ENCODE results near the gene ATP11B. TPM values are rescaled to one million over a fixed set of nuclear protein-coding genes. Genes with fewer than 3 reads are reported as not detected.

Gene ATP11B
- total and polyA plus RNA-seq, 9 of the 15 experiments (the other 6 are each of a cell fraction or from before 2014, with no cell fraction given): 11.9 to 68.7 (median 41.8) TPM

DNA sequence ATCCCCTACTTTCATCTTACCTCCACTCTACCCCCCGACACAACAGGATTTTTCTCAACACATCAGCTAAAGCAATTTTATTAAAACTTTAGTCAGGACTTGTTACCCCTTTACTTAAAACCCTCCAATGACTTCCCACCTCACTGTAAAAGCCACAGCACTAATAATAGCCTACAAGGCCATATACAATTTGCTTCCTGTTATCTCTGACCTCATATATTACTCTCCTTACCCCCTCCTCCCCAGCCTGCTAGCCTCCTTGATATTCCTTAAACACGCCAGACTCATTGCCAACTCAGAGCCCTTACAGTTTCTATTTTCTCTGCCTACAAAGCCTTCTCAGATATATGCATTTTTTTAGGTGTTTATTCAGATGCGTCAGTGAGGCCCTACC, 132.6 kb downstream of the ATP11B start (continued):
- TF ChIP-seq, protein P1, sequence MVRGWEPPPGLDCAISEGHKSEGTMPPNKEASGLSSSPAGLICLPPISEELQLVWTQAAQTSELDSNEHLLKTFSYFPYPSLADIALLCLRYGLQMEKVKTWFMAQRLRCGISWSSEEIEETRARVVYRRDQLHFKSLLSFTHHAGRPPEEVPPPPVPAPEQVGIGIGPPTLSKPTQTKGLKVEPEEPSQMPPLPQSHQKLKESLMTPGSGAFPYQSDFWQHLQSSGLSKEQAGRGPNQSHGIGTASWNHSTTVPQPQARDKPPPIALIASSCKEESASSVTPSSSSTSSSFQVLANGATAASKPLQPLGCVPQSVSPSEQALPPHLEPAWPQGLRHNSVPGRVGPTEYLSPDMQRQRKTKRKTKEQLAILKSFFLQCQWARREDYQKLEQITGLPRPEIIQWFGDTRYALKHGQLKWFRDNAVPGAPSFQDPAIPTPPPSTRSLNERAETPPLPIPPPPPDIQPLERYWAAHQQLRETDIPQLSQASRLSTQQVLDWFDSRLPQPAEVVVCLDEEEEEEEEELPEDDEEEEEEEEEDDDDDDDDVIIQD (CRISPR knock-in tag; IDR thresholded peaks at IDR 0.05): no peak
- TF ChIP-seq OTX1 (CRISPR knock-in tag; IDR thresholded peaks at IDR 0.05) (no peak), GABPB1 (CRISPR knock-in tag; IDR thresholded peaks at IDR 0.05) (no peak), ZNF174 (CRISPR knock-in tag; IDR thresholded peaks at IDR 0.05) (no peak), RBM22 (IDR thresholded peaks at IDR 0.05; ENCODE audit: low read depth, low read length, poor library complexity, severe bottlenecking) (no peak), ZNF146 (CRISPR knock-in tag; IDR thresholded peaks at IDR 0.05; ENCODE audit: unreplicated experiment) (no peak), RFX5 (IDR thresholded peaks at IDR 0.05; ENCODE audit: low read depth, low read length) (no peak)
- TF ChIP-seq, protein P2, sequence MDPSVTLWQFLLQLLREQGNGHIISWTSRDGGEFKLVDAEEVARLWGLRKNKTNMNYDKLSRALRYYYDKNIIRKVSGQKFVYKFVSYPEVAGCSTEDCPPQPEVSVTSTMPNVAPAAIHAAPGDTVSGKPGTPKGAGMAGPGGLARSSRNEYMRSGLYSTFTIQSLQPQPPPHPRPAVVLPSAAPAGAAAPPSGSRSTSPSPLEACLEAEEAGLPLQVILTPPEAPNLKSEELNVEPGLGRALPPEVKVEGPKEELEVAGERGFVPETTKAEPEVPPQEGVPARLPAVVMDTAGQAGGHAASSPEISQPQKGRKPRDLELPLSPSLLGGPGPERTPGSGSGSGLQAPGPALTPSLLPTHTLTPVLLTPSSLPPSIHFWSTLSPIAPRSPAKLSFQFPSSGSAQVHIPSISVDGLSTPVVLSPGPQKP (CRISPR knock-in tag; IDR thresholded peaks at IDR 0.05): no peak
- TF ChIP-seq, protein P3, sequence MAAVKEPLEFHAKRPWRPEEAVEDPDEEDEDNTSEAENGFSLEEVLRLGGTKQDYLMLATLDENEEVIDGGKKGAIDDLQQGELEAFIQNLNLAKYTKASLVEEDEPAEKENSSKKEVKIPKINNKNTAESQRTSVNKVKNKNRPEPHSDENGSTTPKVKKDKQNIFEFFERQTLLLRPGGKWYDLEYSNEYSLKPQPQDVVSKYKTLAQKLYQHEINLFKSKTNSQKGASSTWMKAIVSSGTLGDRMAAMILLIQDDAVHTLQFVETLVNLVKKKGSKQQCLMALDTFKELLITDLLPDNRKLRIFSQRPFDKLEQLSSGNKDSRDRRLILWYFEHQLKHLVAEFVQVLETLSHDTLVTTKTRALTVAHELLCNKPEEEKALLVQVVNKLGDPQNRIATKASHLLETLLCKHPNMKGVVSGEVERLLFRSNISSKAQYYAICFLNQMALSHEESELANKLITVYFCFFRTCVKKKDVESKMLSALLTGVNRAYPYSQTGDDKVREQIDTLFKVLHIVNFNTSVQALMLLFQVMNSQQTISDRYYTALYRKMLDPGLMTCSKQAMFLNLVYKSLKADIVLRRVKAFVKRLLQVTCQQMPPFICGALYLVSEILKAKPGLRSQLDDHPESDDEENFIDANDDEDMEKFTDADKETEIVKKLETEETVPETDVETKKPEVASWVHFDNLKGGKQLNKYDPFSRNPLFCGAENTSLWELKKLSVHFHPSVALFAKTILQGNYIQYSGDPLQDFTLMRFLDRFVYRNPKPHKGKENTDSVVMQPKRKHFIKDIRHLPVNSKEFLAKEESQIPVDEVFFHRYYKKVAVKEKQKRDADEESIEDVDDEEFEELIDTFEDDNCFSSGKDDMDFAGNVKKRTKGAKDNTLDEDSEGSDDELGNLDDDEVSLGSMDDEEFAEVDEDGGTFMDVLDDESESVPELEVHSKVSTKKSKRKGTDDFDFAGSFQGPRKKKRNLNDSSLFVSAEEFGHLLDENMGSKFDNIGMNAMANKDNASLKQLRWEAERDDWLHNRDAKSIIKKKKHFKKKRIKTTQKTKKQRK (IDR thresholded peaks at IDR 0.05; ENCODE audit: borderline replicate concordance, low read depth, low read length): no peak
